ACC112 (cell line): Measurements from ENCODE around the gene LACRT.
"Not testable (repeated sequence)": the region's sequence is repeated elsewhere in the genome, so short reads cannot be mapped to it uniquely, and the experiment has no call there.

ENCODE experiments used
- H2AFZ ChIP-seq: fragments of 200-600 bp; sonication (generic); one replicate; pipeline ENCODE4 v1.6.0; 2017; ENCODE audit warnings: antibody characterized with exemption, low read length; ENCODE audit not compliant: unreplicated experiment
- H3K27ac ChIP-seq: fragments of 200-600 bp; sonication (generic); 2 replicates; pipeline ENCODE4 v1.5.1; 2014; ENCODE audit warnings: low read depth, mild to moderate bottlenecking, antibody characterized with exemption, low read length, moderate library complexity
- H3K27me3 ChIP-seq: fragments of 200-600 bp; sonication (generic); 2 replicates; pipeline ENCODE4 v1.6.1; 2014; ENCODE audit warnings: mild to moderate bottlenecking, antibody characterized with exemption, low read length, moderate library complexity, mixed read lengths; ENCODE audit not compliant: insufficient read depth
- H3K36me3 ChIP-seq: fragments of 200-600 bp; sonication (generic); 2 replicates; pipeline ENCODE4 v1.6.1; 2016; ENCODE audit warnings: mild to moderate bottlenecking, antibody characterized with exemption, low read length, moderate library complexity, mixed read lengths; ENCODE audit not compliant: insufficient read depth
- H3K4me1 ChIP-seq: fragments of 200-600 bp; sonication (generic); one replicate; pipeline ENCODE4 v1.6.1; 2016; ENCODE audit warnings: low read length, mixed read lengths; ENCODE audit not compliant: insufficient read depth, unreplicated experiment, control insufficient read depth
- H3K4me3 ChIP-seq: fragments of 200-600 bp; sonication (generic); 2 replicates; pipeline ENCODE4 v1.5.1; 2014; ENCODE audit warnings: mild to moderate bottlenecking, low read depth, low read length
- H3K79me2 ChIP-seq: fragments of 200-600 bp; sonication (generic); one replicate; pipeline ENCODE4 v1.6.0; 2016; ENCODE audit warnings: low read length; ENCODE audit not compliant: control insufficient read depth, unreplicated experiment, insufficient read depth

LACRT gene

GRCh38 chr12:54641089-54641488 is 6.4 kb upstream of the LACRT start:
- H3K4me3 ChIP-seq, result no peak overlapping the region
- no peaks in the 10 kb centered on the region for H3K36me3 ChIP-seq
- no peak overlapping the region for H3K27ac ChIP-seq
- no peak overlapping the region for H2AFZ ChIP-seq
- H3K79me2 ChIP-seq, result no peaks in the 10 kb centered on the region
- H3K27me3 ChIP-seq, result peaks cover 56% of the 10 kb centered on the region
- no peaks in the 10 kb centered on the region for H3K4me1 ChIP-seq

DNA sequence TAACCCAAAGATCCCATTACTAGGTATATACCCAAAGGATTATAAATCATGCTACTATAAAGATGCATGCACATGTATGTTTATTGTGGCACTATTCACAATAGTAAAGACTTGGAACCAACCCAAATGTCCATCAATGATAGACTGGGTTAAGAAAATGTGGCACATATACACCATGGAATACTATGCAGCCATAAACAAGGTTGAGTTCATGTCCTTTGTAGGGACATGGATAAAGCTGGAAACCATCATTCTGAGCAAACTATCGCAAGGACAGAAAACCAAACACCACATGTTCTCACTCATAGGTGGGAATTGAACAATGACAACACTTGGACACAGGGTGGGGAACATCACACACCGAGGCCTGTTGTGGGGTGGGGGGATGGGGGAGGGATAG is 4.4 kb upstream of the LACRT start:
- not testable (repeated sequence) for H2AFZ ChIP-seq, H3K27ac ChIP-seq, H3K4me1 ChIP-seq, H3K4me3 ChIP-seq, H3K36me3 ChIP-seq, H3K79me2 ChIP-seq
- H3K27me3 ChIP-seq, result peaks cover 53% of the 10 kb centered on the region

- Histone ChIP-seq H3K4me1 (no peaks in the 10 kb centered on the region), H3K27me3 (peaks cover 82% of the 10 kb centered on the region), H3K79me2 (no peaks in the 10 kb centered on the region), H2AFZ (no peak overlapping the region), H3K36me3 (no peaks in the 10 kb centered on the region), H3K27ac (no peak overlapping the region), H3K4me3 (no peak overlapping the region)
Measured at GRCh38 chr12:54631988-54632728, 2.5 kb downstream of the LACRT start.

DNA sequence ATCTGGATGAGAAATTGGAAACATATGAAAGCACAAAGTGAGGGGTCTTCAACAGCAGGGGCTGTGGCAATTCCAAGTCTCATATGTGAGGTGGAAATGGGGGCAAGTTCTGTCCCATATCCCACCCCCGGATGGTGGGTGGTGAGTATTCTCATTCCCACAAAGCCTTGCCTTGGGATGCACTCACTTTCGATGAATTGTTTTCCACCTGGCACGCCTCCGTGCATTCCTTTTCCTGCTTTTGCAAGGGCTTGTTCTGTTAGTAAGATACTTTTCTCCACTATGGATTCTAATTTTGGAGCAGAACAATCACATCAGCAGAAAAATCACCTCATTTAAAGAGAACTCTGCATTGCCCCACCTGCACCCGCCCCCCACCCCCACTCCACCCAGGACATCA is 3.1 kb downstream of the LACRT start:
- Histone ChIP-seq H3K27me3 (peaks cover 77% of the 10 kb centered on the region), H3K27ac (no peak overlapping the region), H3K36me3 (no peaks in the 10 kb centered on the region), H2AFZ (no peak overlapping the region), H3K4me1 (no peaks in the 10 kb centered on the region), H3K4me3 (no peak overlapping the region), H3K79me2 (no peaks in the 10 kb centered on the region)

- Histone ChIP-seq H3K36me3 (no peaks in the 10 kb centered on the region), H3K27me3 (peaks cover 78% of the 10 kb centered on the region), H3K79me2 (no peaks in the 10 kb centered on the region), H3K27ac (no peak overlapping the region), H2AFZ (no peak overlapping the region), H3K4me1 (no peaks in the 10 kb centered on the region), H3K4me3 (no peak overlapping the region)
Measured at GRCh38 chr12:54629925-54630324, 4.8 kb downstream of the LACRT start.

DNA sequence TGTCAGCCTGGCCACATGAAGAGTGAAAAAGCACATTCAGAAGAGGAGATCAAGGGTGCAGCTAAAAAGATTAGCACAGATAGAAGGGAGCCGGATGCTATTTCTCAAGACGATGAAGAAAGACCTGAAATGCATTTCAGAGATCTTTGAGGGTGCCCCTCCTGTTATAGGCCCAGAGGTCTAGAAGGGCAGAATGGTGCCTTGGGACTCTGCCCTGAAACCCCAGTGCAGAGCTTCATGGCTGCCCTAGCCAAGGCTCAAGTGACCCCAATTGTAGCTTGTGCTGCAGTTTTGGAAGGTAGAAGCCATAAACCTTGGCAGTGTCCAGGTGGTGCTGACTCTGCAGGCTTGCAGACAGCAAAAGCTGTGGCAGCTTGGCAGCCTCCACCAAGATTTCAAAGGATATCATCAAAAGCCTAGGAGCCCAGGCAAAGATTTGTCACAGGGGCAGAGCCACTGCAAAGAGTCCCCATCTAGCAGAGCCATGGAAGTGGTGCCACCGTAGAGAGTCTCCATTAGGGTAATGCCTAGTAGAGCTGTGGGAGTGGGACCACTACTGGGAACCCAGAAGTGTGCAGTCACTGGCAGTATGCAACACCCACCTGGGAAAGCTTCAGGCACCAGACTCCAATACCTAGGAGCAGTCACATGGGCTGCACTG is 6.4 kb downstream of the LACRT start:
- no peaks in the 10 kb centered on the region for H3K4me1 ChIP-seq
- H3K4me3 ChIP-seq, result no peak overlapping the region
- H3K36me3 ChIP-seq, result no peaks in the 10 kb centered on the region
- H3K27ac ChIP-seq, result no peak overlapping the region
- H3K79me2 ChIP-seq, result no peaks in the 10 kb centered on the region
- peaks cover 80% of the 10 kb centered on the region for H3K27me3 ChIP-seq
- H2AFZ ChIP-seq, result no peak overlapping the region

- no peaks in the 10 kb centered on the region for H3K79me2 ChIP-seq
- peaks cover 82% of the 10 kb centered on the region for H3K27me3 ChIP-seq
- no peak overlapping the region for H2AFZ ChIP-seq
- no peaks in the 10 kb centered on the region for H3K4me1 ChIP-seq
- H3K27ac ChIP-seq, result no peak overlapping the region
- no peaks in the 10 kb centered on the region for H3K36me3 ChIP-seq
- no peak overlapping the region for H3K4me3 ChIP-seq
Measured at GRCh38 chr12:54627304-54627703, 7.4 kb downstream of the LACRT start.

DNA sequence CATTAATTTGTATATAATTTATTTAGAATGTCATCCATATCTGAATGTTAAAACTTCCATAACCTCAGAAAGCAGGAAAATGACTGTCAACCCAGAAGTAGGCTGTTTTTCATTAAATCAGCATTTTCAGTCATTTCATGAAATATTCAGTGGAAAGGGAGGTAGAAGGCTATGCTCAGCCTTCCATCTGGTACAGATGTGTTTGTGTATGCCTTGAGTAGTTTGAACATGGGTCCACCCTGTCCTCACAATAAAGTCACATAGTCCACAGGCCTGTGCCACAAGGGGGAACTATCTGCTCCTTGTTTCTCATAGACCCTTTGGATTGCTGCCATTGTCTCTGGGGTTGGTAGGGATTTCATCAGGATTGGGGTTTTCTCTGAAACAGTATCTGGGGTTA is 9.1 kb downstream of the LACRT start:
- H3K27me3 ChIP-seq, result peaks cover 89% of the 10 kb centered on the region
- no peaks in the 10 kb centered on the region for H3K36me3 ChIP-seq
- H3K27ac ChIP-seq, result no peak overlapping the region
- H3K79me2 ChIP-seq, result no peaks in the 10 kb centered on the region
- H2AFZ ChIP-seq, result no peak overlapping the region
- H3K4me1 ChIP-seq, result no peaks in the 10 kb centered on the region
- H3K4me3 ChIP-seq, result no peak overlapping the region

- Histone ChIP-seq H3K4me1 (no peaks in the 10 kb centered on the region), H3K4me3 (no peak overlapping the region), H3K36me3 (no peaks in the 10 kb centered on the region), H3K79me2 (no peaks in the 10 kb centered on the region), H3K27ac (no peak overlapping the region), H3K27me3 (peaks cover 81% of the 10 kb centered on the region), H2AFZ (no peak overlapping the region)
Measured at GRCh38 chr12:54624315-54625279, 10.1 kb downstream of the LACRT start.

- Histone ChIP-seq H3K4me3 (no peak overlapping the region), H2AFZ (no peak overlapping the region), H3K4me1 (no peaks in the 10 kb centered on the region), H3K36me3 (no peaks in the 10 kb centered on the region), H3K27me3 (peaks cover 79% of the 10 kb centered on the region), H3K79me2 (no peaks in the 10 kb centered on the region), H3K27ac (no peak overlapping the region)
Measured at GRCh38 chr12:54622463-54623183, 12.1 kb downstream of the LACRT start.
